Stimulated activated CD8-positive, alpha-beta memory T cell treated with anti-CD3 and anti-CD28 coated beads, Interleukin-2, amount 100 ng/mL, for 48 hours (primary cell): Measurements from ENCODE around the gene UBE2J2.

ENCODE experiments used
- DNase-seq, 2 donors: peaks; one replicate each; pipeline ENCODE4 v3.0.0-alpha.2; 2020; ENCODE audit warnings: low read depth in 2 of 2

Gene UBE2J2

GRCh38 chr1:1296070-1297061 is 22.7 kb upstream of the UBE2J2 start:
- no peak for DNase-seq

GRCh38 chr1:1295154-1295923 is 21.7 kb upstream of the UBE2J2 start:
- no peak for DNase-seq

- DNase-seq: no peak
Observed at GRCh38 chr1:1294250-1294890, 20.7 kb upstream of the UBE2J2 start.

- DNase-seq: no peak
Observed at GRCh38 chr1:1293263-1294249, 19.9 kb upstream of the UBE2J2 start.

GRCh38 chr1:1292851-1293250 is 19.2 kb upstream of the UBE2J2 start:
- no peak for DNase-seq

GRCh38 chr1:1292442-1292779 is 18.8 kb upstream of the UBE2J2 start:
- no peak for DNase-seq

GRCh38 chr1:1291548-1292441 is 18.1 kb upstream of the UBE2J2 start:
- DNase-seq: no peak

GRCh38 chr1:1291023-1291528 is 17.4 kb upstream of the UBE2J2 start:
- DNase-seq: no peak

- peak in 1 of 2 donors; percentile 51 for DNase-seq
Observed at GRCh38 chr1:1290238-1290731, 16.6 kb upstream of the UBE2J2 start.

GRCh38 chr1:1287288-1288110 is 13.8 kb upstream of the UBE2J2 start:
- DNase-seq: no peak

GRCh38 chr1:1286313-1287261 is 12.9 kb upstream of the UBE2J2 start:
- no peak for DNase-seq

- DNase-seq: no peak
Observed at GRCh38 chr1:1285611-1286311, 12.1 kb upstream of the UBE2J2 start.

- DNase-seq: no peak
Observed at GRCh38 chr1:1285102-1285571, 11.5 kb upstream of the UBE2J2 start.

GRCh38 chr1:1284221-1285101 is 10.8 kb upstream of the UBE2J2 start:
- no peak for DNase-seq

- no peak for DNase-seq
Observed at GRCh38 chr1:1283821-1284220, 10.2 kb upstream of the UBE2J2 start.

GRCh38 chr1:1282998-1283397 is 9.3 kb upstream of the UBE2J2 start:
- DNase-seq: peak in 1 of 2 donors; percentile 31
